ENCODE data around the gene BBS9. TPM values are rescaled to one million over a fixed set of nuclear protein-coding genes. Genes with fewer than 3 reads are reported as not detected.

The BBS9 gene
- total and polyA plus RNA-seq, 2 donors (not counting 3 experiments of a cell fraction or from before 2014, with no cell fraction given) = 5.7 to 17.4 TPM

- dilution Hi-C loops (cut with MboI; ENCODE audit: extremely low pct_ligation_motif_present, low sequenced_read_pairs) (no loop called here), intact Hi-C loops (cut with micrococcal nuclease) (no loop called here)
- Histone ChIP-seq H3K9ac (replicated peaks; ENCODE audit: extremely low read depth, insufficient read depth, low read length) (no peak overlapping the region), H3K4me2 (ENCODE audit: insufficient read depth, low read length) (no peak overlapping the region), H3K4me3 (replicated peaks in 1 of 3; ENCODE audit: insufficient read depth in 1 of 3, low read depth in 1 of 3, low read length in 3 of 3) (no peak overlapping the region), H2AFZ (ENCODE audit: low read depth, low read length) (no peak overlapping the region), H3K4me1 (ENCODE audit: control insufficient read depth, extremely low read depth, insufficient read depth, low read length) (no peaks in the 10 kb centered on the region), H3K9me1 (replicated peaks; ENCODE audit: control insufficient read depth, extremely low read depth, insufficient read depth, low read length) (no peaks in the 10 kb centered on the region), H3K36me3 (ENCODE audit: control insufficient read depth in 2 of 2, extremely low read depth in 1 of 2, insufficient read depth in 2 of 2, low read length in 2 of 2) (peaks cover 15 to 23% of the 10 kb centered on the region in 2 experiments), H4K20me1 (replicated peaks; ENCODE audit: control insufficient read depth, extremely low read depth, insufficient read depth, low read length) (no peaks in the 10 kb centered on the region), H3K9me3 (replicated peaks; ENCODE audit: control insufficient read depth, insufficient read depth, low read length) (no peaks in the 10 kb centered on the region), H3K79me2 (ENCODE audit: control insufficient read depth, insufficient read depth, low read length) (peaks cover 25% of the 10 kb centered on the region), H3K27ac (ENCODE audit: insufficient read depth, low read depth, low read length) (no peak overlapping the region), H3K27me3 (ENCODE audit: control insufficient read depth in 2 of 2, insufficient read depth in 2 of 2, low read length in 2 of 2) (no peaks in the 10 kb centered on the region)
- TF ChIP-seq MAX (IDR thresholded peaks at IDR 0.05; ENCODE audit: insufficient read depth, insufficient read length) (no peak), JUN (IDR thresholded peaks at IDR 0.05; ENCODE audit: borderline replicate concordance, insufficient read depth, insufficient read length, low read depth) (no peak), POLR2A (IDR thresholded peaks at IDR 0.05; ENCODE audit: low read depth, low read length) (no peak)
- ChIA-PET CTCF (interaction anchor here (1.4 kb wide), 1 partner anchor 18 kb away, joined by 3 read pairs; no protein-coding TSS in a partner anchor), POLR2A (interaction anchor here (0.7 kb wide), 1 partner anchor 153 kb away, joined by 5 read pairs; no protein-coding TSS in a partner anchor)
- FAIRE-seq (no peak), DNase-seq (ENCODE audit: low read depth, low spot score) (no peak)
- BruUV-seq (replicated peaks) = no TSS peak
Measured at GRCh38 chr7:33100770-33101169, 28.6 kb upstream of the BBS9 start.

- no peak for FAIRE-seq
- Histone ChIP-seq H3K9ac (replicated peaks; ENCODE audit: extremely low read depth, insufficient read depth, low read length) (no peak overlapping the region), H4K20me1 (replicated peaks; ENCODE audit: control insufficient read depth, extremely low read depth, insufficient read depth, low read length) (no peaks in the 10 kb centered on the region), H3K4me1 (ENCODE audit: control insufficient read depth, extremely low read depth, insufficient read depth, low read length) (no peaks in the 10 kb centered on the region), H3K27ac (ENCODE audit: insufficient read depth, low read depth, low read length) (no peak overlapping the region), H3K4me3 (replicated peaks in 1 of 3; ENCODE audit: insufficient read depth in 1 of 3, low read depth in 1 of 3, low read length in 3 of 3) (no peak overlapping the region), H3K9me3 (replicated peaks; ENCODE audit: control insufficient read depth, insufficient read depth, low read length) (no peaks in the 10 kb centered on the region), H3K4me2 (ENCODE audit: insufficient read depth, low read length) (no peak overlapping the region), H2AFZ (ENCODE audit: low read depth, low read length) (no peak overlapping the region), H3K27me3 (ENCODE audit: control insufficient read depth in 2 of 2, insufficient read depth in 2 of 2, low read length in 2 of 2) (no peaks in the 10 kb centered on the region), H3K36me3 (ENCODE audit: control insufficient read depth in 2 of 2, extremely low read depth in 1 of 2, insufficient read depth in 2 of 2, low read length in 2 of 2) (peaks cover 13 to 17% of the 10 kb centered on the region in 2 experiments), H3K9me1 (replicated peaks; ENCODE audit: control insufficient read depth, extremely low read depth, insufficient read depth, low read length) (no peaks in the 10 kb centered on the region), H3K79me2 (ENCODE audit: control insufficient read depth, insufficient read depth, low read length) (peaks cover 36% of the 10 kb centered on the region)
- dilution Hi-C loops (cut with MboI; ENCODE audit: extremely low pct_ligation_motif_present, low sequenced_read_pairs) = no loop called here
- intact Hi-C loops (cut with micrococcal nuclease) = no loop called here
- ChIA-PET CTCF (interaction anchor here (1.2 kb wide), 1 partner anchor 10 kb away, joined by 4 read pairs; no protein-coding TSS in a partner anchor), POLR2A (no interaction called here)
- DNase-seq (ENCODE audit: low read depth, low spot score) = no peak
- no TSS peak for BruUV-seq (replicated peaks)
- TF ChIP-seq POLR2A (IDR thresholded peaks at IDR 0.05; ENCODE audit: low read depth, low read length) (no peak), FOS (IDR thresholded peaks at IDR 0.05; ENCODE audit: borderline replicate concordance, insufficient read depth, low read length) (no peak), GATA2 (IDR thresholded peaks at IDR 0.05; ENCODE audit: insufficient read depth, insufficient read length, low read depth, low read length) (no peak), MAX (IDR thresholded peaks at IDR 0.05; ENCODE audit: insufficient read depth, insufficient read length) (no peak), CTCF (IDR thresholded peaks at IDR 0.05; ENCODE audit: extremely low read depth in 1 of 2, insufficient read depth in 1 of 2, low read depth in 1 of 2, low read length in 2 of 2) (no peak), POLR2AphosphoS5 (IDR thresholded peaks at IDR 0.05; ENCODE audit: insufficient read depth, low read depth, low read length) (no peak), EZH2 (IDR thresholded peaks at IDR 0.05; ENCODE audit: borderline replicate concordance, low read depth, low read length, severe bottlenecking) (no peak), JUN (IDR thresholded peaks at IDR 0.05; ENCODE audit: borderline replicate concordance, insufficient read depth, insufficient read length, low read depth) (no peak), MYC (IDR thresholded peaks at IDR 0.05; ENCODE audit: low read depth, low read length) (no peak)
Measured at GRCh38 chr7:33101906-33102305, 27.5 kb upstream of the BBS9 start.

Measured in endothelial cell of umbilical vein (primary cell).